Endodermal cell (in vitro differentiated cells): Measurements from ENCODE around the gene DHRS11. TPM values are rescaled to one million over a fixed set of nuclear protein-coding genes. Genes with fewer than 3 reads are reported as not detected.
A peak's percentile ranks its signal among the peaks of the same experiment; 100 is the strongest.

Experiments used
- DNase-seq: peaks from one replicate; pipeline ENCODE4 v3.0.0-alpha.2; 2017
- H3K27ac ChIP-seq: 2 replicates; pipeline ENCODE4 v1.5.1; 2013; ENCODE audit warnings: mild to moderate bottlenecking, low read depth, low read length, moderate library complexity
- H3K27me3 ChIP-seq: 2 replicates; pipeline ENCODE4 v1.6.1; 2013; ENCODE audit warnings: mild to moderate bottlenecking, low read length, moderate library complexity; ENCODE audit not compliant: insufficient read depth, control insufficient read depth, poor library complexity, severe bottlenecking
- H3K36me3 ChIP-seq: 2 replicates; pipeline ENCODE4 v1.7.0; 2013; ENCODE audit warnings: mild to moderate bottlenecking, low read length, moderate library complexity; ENCODE audit not compliant: control insufficient read depth, insufficient read depth
- H3K4me1 ChIP-seq: one replicate; pipeline ENCODE4 v1.7.0; 2013; ENCODE audit warnings: low read length; ENCODE audit not compliant: control insufficient read depth, insufficient read depth
- H3K4me3 ChIP-seq: 2 replicates; pipeline ENCODE4 v1.5.1; 2013; ENCODE audit warnings: mild to moderate bottlenecking, low read length, moderate library complexity
- H3K9ac ChIP-seq: 2 replicates; pipeline ENCODE4 v1.6.1; 2013; ENCODE audit warnings: mild to moderate bottlenecking, low read length, moderate library complexity; ENCODE audit not compliant: poor library complexity, severe bottlenecking; ENCODE audit errors: extremely low read depth
- H3K9me3 ChIP-seq: 2 replicates; pipeline ENCODE4 v1.6.1; 2013; ENCODE audit warnings: mild to moderate bottlenecking, low read length, moderate library complexity; ENCODE audit not compliant: control insufficient read depth
- H3K27ac Mint-ChIP-seq: 2 replicates; pipeline ENCODE4 v1.8.0; 2020; ENCODE audit warnings: mixed read lengths
- H3K27me3 Mint-ChIP-seq: 2 replicates; pipeline ENCODE4 v1.8.0; 2021; ENCODE audit warnings: mild to moderate bottlenecking, mixed read lengths; ENCODE audit not compliant: insufficient read depth
- H3K36me3 Mint-ChIP-seq: 2 replicates; pipeline ENCODE4 v1.8.0; 2020; ENCODE audit warnings: low read depth, mixed read lengths
- H3K4me1 Mint-ChIP-seq: 2 replicates; pipeline ENCODE4 v1.8.0; 2020; ENCODE audit warnings: mixed read lengths
- H3K4me3 Mint-ChIP-seq: 2 replicates; pipeline ENCODE4 v1.8.0; 2020; ENCODE audit warnings: mild to moderate bottlenecking, moderate library complexity, mixed read lengths
- H3K9me3 Mint-ChIP-seq: 2 replicates; pipeline ENCODE4 v1.8.0; 2020; ENCODE audit warnings: mild to moderate bottlenecking, mixed read lengths
- WGBS, 2 experiments: methylation state at CpG; one replicate each; pipeline versions ENCODE4 v1.1.5 to v1.1.7; 2013; ENCODE audit warnings: missing lambda C conversion rate in 2 of 2, mixed read lengths in 1 of 2; ENCODE audit not compliant: insufficient coverage in 1 of 2, insufficient read length in 1 of 2; 5-methylcytosine and 5-hydroxymethylcytosine counted together
- total RNA-seq, 2 donors: library from RNA; stranded (reverse); fragmentation: NEBNext Ultra II Directional in 1 of 2; extraction: Animal tissue kit (Norgen Biotek cat#: 25700) in 1 of 2; gene quantifications; 2 replicates in 1 of 2; 3 replicates in 1 of 2; pipeline ENCODE4 v1.2.1, GENCODE V29; 2021
- TF ChIP-seq, protein P1 (sequence below): fragments of 200-600 bp; sonication (generic); conservative IDR thresholded peaks from 2 replicates; pipeline ENCODE4 v1.5.0; 2021; ENCODE audit warnings: antibody characterized with exemption, mild to moderate bottlenecking

Gene DHRS11
- total RNA-seq, 2 donors from 2014 or later = 25.5 to 28.5 TPM

- no peak overlapping the region for H3K4me3 ChIP-seq
- Mint-ChIP-seq H3K36me3 (no peaks in the 10 kb centered on the region), H3K27ac (no peak overlapping the region), H3K27me3 (peaks cover 1% of the 10 kb centered on the region), H3K9me3 (no peaks in the 10 kb centered on the region), H3K4me1 (peaks cover 40% of the 10 kb centered on the region), H3K4me3 (no peak overlapping the region)
- TF ChIP-seq, protein P1, sequence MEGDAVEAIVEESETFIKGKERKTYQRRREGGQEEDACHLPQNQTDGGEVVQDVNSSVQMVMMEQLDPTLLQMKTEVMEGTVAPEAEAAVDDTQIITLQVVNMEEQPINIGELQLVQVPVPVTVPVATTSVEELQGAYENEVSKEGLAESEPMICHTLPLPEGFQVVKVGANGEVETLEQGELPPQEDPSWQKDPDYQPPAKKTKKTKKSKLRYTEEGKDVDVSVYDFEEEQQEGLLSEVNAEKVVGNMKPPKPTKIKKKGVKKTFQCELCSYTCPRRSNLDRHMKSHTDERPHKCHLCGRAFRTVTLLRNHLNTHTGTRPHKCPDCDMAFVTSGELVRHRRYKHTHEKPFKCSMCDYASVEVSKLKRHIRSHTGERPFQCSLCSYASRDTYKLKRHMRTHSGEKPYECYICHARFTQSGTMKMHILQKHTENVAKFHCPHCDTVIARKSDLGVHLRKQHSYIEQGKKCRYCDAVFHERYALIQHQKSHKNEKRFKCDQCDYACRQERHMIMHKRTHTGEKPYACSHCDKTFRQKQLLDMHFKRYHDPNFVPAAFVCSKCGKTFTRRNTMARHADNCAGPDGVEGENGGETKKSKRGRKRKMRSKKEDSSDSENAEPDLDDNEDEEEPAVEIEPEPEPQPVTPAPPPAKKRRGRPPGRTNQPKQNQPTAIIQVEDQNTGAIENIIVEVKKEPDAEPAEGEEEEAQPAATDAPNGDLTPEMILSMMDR = no peak
- no peak for DNase-seq
- WGBS, 2 experiments = 89 to 96% methylated on average over 5 to 7 of the region's 7 CpGs
- H3K9ac ChIP-seq = no peak overlapping the region
- H3K27ac ChIP-seq = no peak overlapping the region
- no peaks in the 10 kb centered on the region for H3K27me3 ChIP-seq
- no peaks in the 10 kb centered on the region for H3K9me3 ChIP-seq
- H3K4me1 ChIP-seq = peaks cover 7% of the 10 kb centered on the region
- H3K36me3 ChIP-seq = no peaks in the 10 kb centered on the region
Measured at GRCh38 chr17:36625188-36625587, 33.5 kb downstream of the DHRS11 start.

GRCh38 chr17:36627101-36627500 lies 35.4 kb downstream of the DHRS11 start:
- H3K9me3 Mint-ChIP-seq = no peaks in the 10 kb centered on the region
- 82 to 87% methylated on average over 5 to 12 of the region's 12 CpGs for WGBS, 2 experiments

DNA sequence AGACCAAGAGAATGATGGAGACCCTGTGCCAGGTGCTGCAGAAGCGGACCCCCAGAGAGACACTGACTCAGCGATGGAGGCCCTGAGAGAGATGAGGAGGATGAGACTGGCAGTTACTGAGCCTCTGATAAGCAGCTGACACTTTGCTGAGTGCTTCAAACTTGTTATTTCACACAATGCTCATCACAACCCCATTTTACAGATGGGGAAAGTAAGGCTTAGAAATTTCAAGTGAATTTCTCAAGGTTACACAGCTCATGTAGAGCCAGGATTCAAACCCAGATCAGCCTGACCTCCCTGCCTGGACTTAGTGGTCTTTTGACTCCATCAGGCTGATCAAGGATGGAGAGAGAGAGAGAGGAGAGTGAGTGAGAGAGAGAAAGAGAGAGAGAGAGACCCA lies 36.9 kb downstream of the DHRS11 start:
- Histone ChIP-seq H3K27ac (no peak overlapping the region), H3K36me3 (no peaks in the 10 kb centered on the region), H3K9ac (no peak overlapping the region), H3K4me1 (peaks cover 14% of the 10 kb centered on the region), H3K9me3 (no peaks in the 10 kb centered on the region), H3K27me3 (peaks cover 18% of the 10 kb centered on the region), H3K4me3 (no peak overlapping the region)
- no peak for DNase-seq
- Mint-ChIP-seq H3K4me1 (peaks cover 41% of the 10 kb centered on the region), H3K27ac (no peak overlapping the region), H3K36me3 (no peaks in the 10 kb centered on the region), H3K27me3 (peaks cover 11% of the 10 kb centered on the region), H3K4me3 (no peak overlapping the region), H3K9me3 (no peaks in the 10 kb centered on the region)
- WGBS, 2 experiments = 96 to 100% methylated on average over 1 to 2 of the region's 2 CpGs
- TF ChIP-seq, protein P1 = no peak

More at GRCh38 chr17:36627101-36627500, 35.4 kb downstream of the DHRS11 start:
- Histone ChIP-seq H3K9ac (no peak overlapping the region), H3K4me3 (no peak overlapping the region), H3K9me3 (no peaks in the 10 kb centered on the region), H3K4me1 (peaks cover 7% of the 10 kb centered on the region), H3K27me3 (peaks cover 9% of the 10 kb centered on the region), H3K27ac (no peak overlapping the region), H3K36me3 (no peaks in the 10 kb centered on the region)
- H3K27me3 Mint-ChIP-seq = peaks cover 7% of the 10 kb centered on the region
- DNase-seq = peak; percentile 76
- peaks cover 34% of the 10 kb centered on the region for H3K4me1 Mint-ChIP-seq
- no peak overlapping the region for H3K27ac Mint-ChIP-seq
- no peaks in the 10 kb centered on the region for H3K36me3 Mint-ChIP-seq
- H3K4me3 Mint-ChIP-seq = no peak overlapping the region
- TF ChIP-seq, protein P1 = no peak
